K562 (cell line): ENCODE results near the gene PSPC1.

ENCODE experiments used
- EP300 ChIP-seq: IDR thresholded peaks from 2 replicates; pipeline ENCODE4 v1.6.1; 2012; ENCODE audit warnings: low read length, improper control_type of control experiment
- GABPA ChIP-seq: fragments of 200-800 bp; sonication (Bioruptor generic); conservative IDR thresholded peaks from 2 replicates; pipeline ENCODE4 v1.6.1; 2016; ENCODE audit warnings: low read depth, missing genetic modification characterization, missing compliant biosample characterization

DNA sequence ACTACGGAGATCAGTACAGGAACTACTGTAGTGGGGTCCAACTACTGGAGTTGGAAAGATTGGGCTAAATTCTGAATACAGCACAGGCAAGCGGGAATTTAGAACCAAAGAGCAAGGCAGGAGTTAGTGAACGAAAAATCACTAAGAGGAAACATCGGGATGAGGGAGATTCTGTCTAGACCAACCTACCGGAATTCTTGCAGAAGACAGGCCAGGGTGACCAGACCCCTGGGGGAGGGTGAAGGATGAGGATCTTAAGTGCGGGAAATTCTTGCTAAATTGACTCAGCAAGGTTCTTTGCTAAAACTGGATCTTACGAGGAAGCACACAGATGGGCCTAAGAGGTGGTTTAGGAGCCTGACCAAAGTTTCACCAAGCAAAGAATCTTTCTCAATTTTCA is 13.2 kb upstream of the PSPC1 start:
- no peak for TF ChIP-seq GABPA
- no peak for TF ChIP-seq EP300
